Trophoblast cell (in vitro differentiated cells and primary cell): ENCODE data around the gene FHIT.

ENCODE experiments used
- DNase-seq, 2 donors: peaks; one replicate each; pipeline ENCODE4 v3.0.0-alpha.2; 2016
- H2AFZ ChIP-seq: 2 replicates; pipeline ENCODE4 v1.6.1; 2013; ENCODE audit warnings: low read length, moderate library complexity, mild to moderate bottlenecking; ENCODE audit not compliant: insufficient read depth, poor library complexity
- H2AK5ac ChIP-seq: 2 replicates; pipeline ENCODE4 v1.6.1; 2013; ENCODE audit warnings: mild to moderate bottlenecking, low read length
- H2BK120ac ChIP-seq: 2 replicates; pipeline ENCODE4 v1.6.1; 2013; ENCODE audit warnings: low read length, mild to moderate bottlenecking, moderate library complexity; ENCODE audit not compliant: insufficient read depth, poor library complexity
- H2BK12ac ChIP-seq: 2 replicates; pipeline ENCODE4 v1.6.1; 2013; ENCODE audit warnings: mild to moderate bottlenecking, low read length, moderate library complexity
- H2BK5ac ChIP-seq: 2 replicates; pipeline ENCODE4 v1.6.1; 2013; ENCODE audit warnings: low read length, low read depth, moderate library complexity, mild to moderate bottlenecking; ENCODE audit not compliant: poor library complexity
- H3K14ac ChIP-seq: 2 replicates; pipeline ENCODE4 v1.6.1; 2013; ENCODE audit warnings: mild to moderate bottlenecking, low read length
- H3K18ac ChIP-seq: 2 replicates; pipeline ENCODE4 v1.6.1; 2013; ENCODE audit warnings: mild to moderate bottlenecking, low read length
- H3K23ac ChIP-seq: 2 replicates; pipeline ENCODE4 v1.6.1; 2013; ENCODE audit warnings: low read length
- H3K27ac ChIP-seq: 2 replicates; pipeline ENCODE4 v1.5.1; 2013; ENCODE audit warnings: low read depth, mild to moderate bottlenecking, inconsistent platforms, low read length, moderate library complexity
- H3K27me3 ChIP-seq: 2 replicates; pipeline ENCODE4 v1.6.1; 2013; ENCODE audit warnings: inconsistent platforms, mild to moderate bottlenecking, low read length, moderate library complexity; ENCODE audit not compliant: insufficient read depth
- H3K36me3 ChIP-seq, 2 experiments: 1 replicate in 1 of 2; 2 replicates in 1 of 2; pipeline ENCODE4 v1.6.1; 2013; ENCODE audit warnings: low read length in 2 of 2, mild to moderate bottlenecking in 2 of 2, moderate library complexity in 1 of 2; ENCODE audit not compliant: insufficient read depth in 2 of 2, control insufficient read depth in 1 of 2
- H3K4ac ChIP-seq: 2 replicates; pipeline ENCODE4 v1.6.1; 2013; ENCODE audit warnings: low read depth, mild to moderate bottlenecking, low read length, moderate library complexity
- H3K4me1 ChIP-seq, 2 experiments: 1 replicate in 1 of 2; 2 replicates in 1 of 2; pipeline ENCODE4 v1.6.1; 2013; ENCODE audit warnings: low read length in 2 of 2, mild to moderate bottlenecking in 2 of 2, moderate library complexity in 1 of 2; ENCODE audit not compliant: insufficient read depth in 2 of 2, control insufficient read depth in 1 of 2
- H3K4me2 ChIP-seq: 2 replicates; pipeline ENCODE4 v1.6.1; 2013; ENCODE audit warnings: inconsistent platforms, mild to moderate bottlenecking, low read length, moderate library complexity
- H3K4me3 ChIP-seq: 2 replicates; pipeline ENCODE4 v1.5.1; 2013; ENCODE audit warnings: mild to moderate bottlenecking, low read depth, low read length, inconsistent platforms
- H3K79me1 ChIP-seq: one replicate; pipeline ENCODE4 v1.6.1; 2013; ENCODE audit warnings: low read length
- H3K79me2 ChIP-seq: 2 replicates; pipeline ENCODE4 v1.6.1; 2013; ENCODE audit warnings: low read length, mild to moderate bottlenecking; ENCODE audit not compliant: control insufficient read depth, insufficient read depth, poor library complexity
- H3K9ac ChIP-seq: 2 replicates; pipeline ENCODE4 v1.6.1; 2013; ENCODE audit warnings: mild to moderate bottlenecking, low read length
- H3K9me3 ChIP-seq: 2 replicates; pipeline ENCODE4 v1.6.1; 2013; ENCODE audit warnings: low read depth, mild to moderate bottlenecking, control low read depth, inconsistent platforms, low read length; ENCODE audit not compliant: insufficient read depth
- H4K12ac ChIP-seq: 2 replicates; pipeline ENCODE4 v1.6.1; 2013; ENCODE audit warnings: low read depth, mild to moderate bottlenecking, low read length, moderate library complexity
- H4K8ac ChIP-seq: 2 replicates; pipeline ENCODE4 v1.6.1; 2013; ENCODE audit warnings: low read depth, mild to moderate bottlenecking, low read length, moderate library complexity
- H4K91ac ChIP-seq: one replicate; pipeline ENCODE4 v1.6.1; 2013; ENCODE audit warnings: low read depth, mild to moderate bottlenecking, low read length, moderate library complexity
- WGBS: extraction: QIAGEN DNeasy Blood & Tissue Kit; methylation state at CpG from one replicate; pipeline ENCODE4 v1.1.7; 2013; ENCODE audit warnings: missing lambda C conversion rate; ENCODE audit not compliant: insufficient read length, insufficient coverage; ENCODE audit errors: extremely low coverage; 5-methylcytosine and 5-hydroxymethylcytosine counted together

The FHIT gene

GRCh38 chr3:60186359-60186758, 1064.9 kb downstream of the FHIT start:
- H3K23ac ChIP-seq, result no peak overlapping the region
- H3K36me3 ChIP-seq, result no peaks in the 10 kb centered on the region
- H3K4me3 ChIP-seq, result no peak overlapping the region
- H3K9me3 ChIP-seq, result no peaks in the 10 kb centered on the region
- no peak overlapping the region for H4K91ac ChIP-seq
- H3K4ac ChIP-seq, result no peak overlapping the region
- no peak overlapping the region for H2BK12ac ChIP-seq
- H3K4me1 ChIP-seq, result no peaks in the 10 kb centered on the region
- H3K79me1 ChIP-seq, result no peaks in the 10 kb centered on the region
- no peak overlapping the region for H3K14ac ChIP-seq
- no peak overlapping the region for H4K12ac ChIP-seq
- no peak overlapping the region for H2AK5ac ChIP-seq
- no peak overlapping the region for H2BK120ac ChIP-seq
- no peaks in the 10 kb centered on the region for H3K27me3 ChIP-seq
- H4K8ac ChIP-seq, result no peak overlapping the region
- no peak overlapping the region for H3K27ac ChIP-seq
- H3K79me2 ChIP-seq, result no peaks in the 10 kb centered on the region
- no peak for DNase-seq
- no peak overlapping the region for H3K9ac ChIP-seq
- no CpG with 5 or more reads among the region's 4 CpGs for WGBS
- no peak overlapping the region for H3K18ac ChIP-seq
- H2BK5ac ChIP-seq, result no peak overlapping the region
- no peak overlapping the region for H2AFZ ChIP-seq
- H3K4me2 ChIP-seq, result no peak overlapping the region

GRCh38 chr3:60185161-60185560, 1066.1 kb downstream of the FHIT start:
- Histone ChIP-seq H3K23ac (no peak overlapping the region), H3K4ac (no peak overlapping the region), H3K4me1 (no peaks in the 10 kb centered on the region), H2AK5ac (no peak overlapping the region), H4K8ac (no peak overlapping the region), H3K79me2 (no peaks in the 10 kb centered on the region), H3K9me3 (no peaks in the 10 kb centered on the region), H3K4me3 (no peak overlapping the region), H4K12ac (no peak overlapping the region), H4K91ac (no peak overlapping the region), H3K36me3 (no peaks in the 10 kb centered on the region), H3K4me2 (no peak overlapping the region), H3K27ac (no peak overlapping the region), H3K18ac (no peak overlapping the region), H3K79me1 (no peaks in the 10 kb centered on the region), H2BK12ac (no peak overlapping the region), H2BK5ac (no peak overlapping the region), H2BK120ac (no peak overlapping the region), H3K27me3 (no peaks in the 10 kb centered on the region), H2AFZ (no peak overlapping the region), H3K14ac (no peak overlapping the region), H3K9ac (no peak overlapping the region)
- WGBS, result no CpG with 5 or more reads among the region's 3 CpGs
- no peak for DNase-seq

- DNase-seq, result no peak
- H2BK12ac ChIP-seq, result no peak overlapping the region
- H3K79me1 ChIP-seq, result no peaks in the 10 kb centered on the region
- no peak overlapping the region for H2BK120ac ChIP-seq
- WGBS, result no CpG with 5 or more reads among the region's 1 CpG
- H3K27ac ChIP-seq, result no peak overlapping the region
- H3K23ac ChIP-seq, result no peak overlapping the region
- H3K18ac ChIP-seq, result no peak overlapping the region
- H3K4me3 ChIP-seq, result no peak overlapping the region
- H3K4me2 ChIP-seq, result no peak overlapping the region
- no peak overlapping the region for H2BK5ac ChIP-seq
- no peak overlapping the region for H2AFZ ChIP-seq
- H3K27me3 ChIP-seq, result no peaks in the 10 kb centered on the region
- no peak overlapping the region for H4K12ac ChIP-seq
- no peak overlapping the region for H2AK5ac ChIP-seq
- H3K4ac ChIP-seq, result no peak overlapping the region
- no peak overlapping the region for H3K14ac ChIP-seq
- H3K36me3 ChIP-seq, result no peaks in the 10 kb centered on the region
- H4K8ac ChIP-seq, result no peak overlapping the region
- H3K79me2 ChIP-seq, result no peaks in the 10 kb centered on the region
- H3K4me1 ChIP-seq, result peaks cover 0 to 2% of the 10 kb centered on the region in 2 experiments
- no peak overlapping the region for H4K91ac ChIP-seq
- H3K9ac ChIP-seq, result no peak overlapping the region
- no peaks in the 10 kb centered on the region for H3K9me3 ChIP-seq
Measured at GRCh38 chr3:60182697-60183096, 1068.6 kb downstream of the FHIT start.

GRCh38 chr3:60178931-60179653, 1072.2 kb downstream of the FHIT start:
- Histone ChIP-seq H3K9ac (no peak overlapping the region), H3K14ac (no peak overlapping the region), H2BK12ac (no peak overlapping the region), H2AK5ac (no peak overlapping the region), H3K4ac (no peak overlapping the region), H2BK5ac (no peak overlapping the region), H4K8ac (no peak overlapping the region), H3K4me3 (no peak overlapping the region), H3K18ac (no peak overlapping the region), H3K4me2 (no peak overlapping the region), H2AFZ (no peak overlapping the region), H3K23ac (no peak overlapping the region), H3K79me2 (no peaks in the 10 kb centered on the region), H2BK120ac (no peak overlapping the region), H3K36me3 (no peaks in the 10 kb centered on the region), H3K4me1 (peaks cover 0 to 2% of the 10 kb centered on the region in 2 experiments), H3K27me3 (no peaks in the 10 kb centered on the region), H4K12ac (no peak overlapping the region), H3K9me3 (no peaks in the 10 kb centered on the region), H3K27ac (no peak overlapping the region), H3K79me1 (no peaks in the 10 kb centered on the region), H4K91ac (no peak overlapping the region)
- DNase-seq, result peak; percentile 23 to 46
- no CpG with 5 or more reads among the region's 8 CpGs for WGBS
